ENCODE data around the gene DIO2. TPM values are rescaled to one million over a fixed set of nuclear protein-coding genes. Genes with fewer than 3 reads are reported as not detected.

Gene DIO2
- polyA plus RNA-seq, 3 donors = not detected

DNA sequence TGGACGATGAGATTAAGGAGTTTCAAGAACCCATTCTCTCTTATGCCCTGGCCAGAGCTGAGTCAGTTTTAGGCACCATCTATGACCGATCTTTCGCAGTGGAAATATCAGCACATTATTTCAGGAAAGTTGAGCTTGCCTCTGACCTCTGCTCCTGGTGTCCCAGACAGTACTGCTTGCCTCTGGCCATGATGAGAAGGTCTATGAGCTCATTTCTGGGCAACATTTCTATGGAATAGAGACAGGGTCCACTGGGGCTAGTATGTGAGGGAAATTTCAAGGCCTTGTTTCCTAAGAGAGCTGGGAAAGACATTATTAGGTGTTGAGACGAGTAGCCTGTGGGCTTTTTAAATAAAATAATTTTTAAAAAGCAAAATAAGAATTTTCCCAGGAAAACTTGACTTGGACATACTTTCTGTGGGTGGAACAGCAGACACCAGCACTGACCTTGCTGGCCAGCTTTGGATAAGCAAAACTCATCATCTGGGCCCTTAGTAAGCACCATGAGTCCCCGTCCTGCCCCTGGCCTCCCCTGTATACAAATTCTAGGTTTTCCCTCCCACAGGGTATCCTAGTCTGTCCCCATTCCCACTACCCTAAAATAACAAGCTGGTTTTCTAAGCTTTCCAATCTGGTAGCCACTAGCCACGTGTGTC, 43.4 kb downstream of the DIO2 start:
- Mint-ChIP-seq H3K4me1 (no peaks in the 10 kb centered on the region), H3K9me3 (peaks cover 0 to 7% (median 2%) of the 10 kb centered on the region in 7 donors), H3K4me3 (no peak overlapping the region), H3K27ac (no peak overlapping the region), H3K36me3 (no peaks in the 10 kb centered on the region), H3K27me3 (ENCODE audit: low read depth in 3 of 3) (no peaks in the 10 kb centered on the region)
- WGBS (ENCODE audit: insufficient coverage) = 100% methylated on average over 4 of the region's 6 CpGs
- no peak for DNase-seq
- Histone ChIP-seq H3K4me3 (replicated peaks in 1 of 3; ENCODE audit: low read depth in 2 of 3, low read length in 3 of 3) (no peak overlapping the region), H2AFZ (ENCODE audit: insufficient read depth, low read depth, low read length, poor library complexity, severe bottlenecking) (no peak overlapping the region), H3K79me2 (ENCODE audit: insufficient read depth, low read length) (no peaks in the 10 kb centered on the region), H3K27ac (ENCODE audit: low read depth in 1 of 2, low read length in 2 of 2) (no peak overlapping the region), H3K4me1 (ENCODE audit: control insufficient read depth in 1 of 2, insufficient read depth in 2 of 2, low read length in 2 of 2) (no peaks in the 10 kb centered on the region), H4K20me1 (ENCODE audit: insufficient read depth, low read length) (no peaks in the 10 kb centered on the region), H3K9ac (ENCODE audit: insufficient read depth, low read length, poor library complexity, severe bottlenecking) (no peak overlapping the region), H3K27me3 (ENCODE audit: control insufficient read depth in 2 of 2, insufficient read depth in 2 of 2, low read length in 2 of 2) (no peaks in the 10 kb centered on the region), H3K36me3 (replicated peaks in 1 of 2; ENCODE audit: control insufficient read depth in 1 of 2, insufficient read depth in 2 of 2, low read length in 2 of 2) (no peaks in the 10 kb centered on the region), H3K4me2 (replicated peaks; ENCODE audit: extremely low read depth, low read length, poor library complexity, severe bottlenecking) (no peak overlapping the region), H3K9me3 (replicated peaks in 1 of 2; ENCODE audit: control insufficient read depth in 1 of 2, insufficient read depth in 1 of 2, low read length in 2 of 2) (no peaks in the 10 kb centered on the region)
- no peak for TF ChIP-seq CTCF (IDR thresholded peaks at IDR 0.05)
- intact Hi-C loops (cut with micrococcal nuclease) = no loop called here

DNA sequence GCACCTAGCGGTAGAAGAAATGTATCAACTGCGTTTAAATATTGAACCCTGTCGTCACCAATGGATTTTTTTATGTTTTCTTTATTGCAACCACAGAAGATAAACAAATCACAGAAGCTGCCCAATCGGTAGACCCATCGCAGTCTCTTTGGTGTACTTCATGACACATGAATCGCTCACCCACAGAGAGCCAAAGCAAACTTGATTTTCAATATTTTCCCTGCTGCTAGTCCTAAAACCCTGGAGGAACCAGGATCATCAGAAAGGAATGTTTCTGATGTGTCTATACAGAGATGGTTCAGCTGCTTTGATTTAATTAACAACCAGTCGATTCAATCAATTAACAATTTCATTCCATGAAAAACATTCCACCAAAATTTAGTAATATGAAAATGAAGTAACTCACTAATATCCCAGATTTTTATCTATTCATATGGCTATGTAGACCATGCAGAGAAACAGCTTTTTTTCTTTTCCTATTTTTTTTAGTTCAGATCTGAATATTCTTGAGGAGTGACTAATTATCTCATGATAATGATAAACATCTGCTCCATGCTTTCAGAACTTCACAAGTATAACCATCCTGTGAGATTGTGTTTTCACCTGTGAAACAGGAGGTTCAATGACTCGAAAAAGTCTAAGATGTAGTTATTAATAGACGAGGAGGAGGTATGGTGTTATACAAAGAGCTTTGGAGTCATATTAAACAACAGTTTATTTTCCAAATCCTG, 46.1 kb downstream of the DIO2 start:
- no peak for TF ChIP-seq CTCF (IDR thresholded peaks at IDR 0.05)
- no peaks in the 10 kb centered on the region for H3K36me3 ChIP-seq (replicated peaks in 1 of 2; ENCODE audit: control insufficient read depth in 1 of 2, insufficient read depth in 2 of 2, low read length in 2 of 2)
- H3K79me2 ChIP-seq (ENCODE audit: insufficient read depth, low read length) = no peaks in the 10 kb centered on the region
- H3K27ac ChIP-seq (ENCODE audit: low read depth in 1 of 2, low read length in 2 of 2) = no peak overlapping the region
- no peak overlapping the region for H3K4me2 ChIP-seq (replicated peaks; ENCODE audit: extremely low read depth, low read length, poor library complexity, severe bottlenecking)
- no peaks in the 10 kb centered on the region for H3K9me3 ChIP-seq (replicated peaks in 1 of 2; ENCODE audit: control insufficient read depth in 1 of 2, insufficient read depth in 1 of 2, low read length in 2 of 2)
- no peaks in the 10 kb centered on the region for H4K20me1 ChIP-seq (ENCODE audit: insufficient read depth, low read length)
- H3K9me3 Mint-ChIP-seq = peaks cover 0 to 3% (median 0%) of the 10 kb centered on the region in 7 donors
- no peaks in the 10 kb centered on the region for H3K27me3 Mint-ChIP-seq (ENCODE audit: low read depth in 3 of 3)
- no peak overlapping the region for H3K4me3 ChIP-seq (replicated peaks in 1 of 3; ENCODE audit: low read depth in 2 of 3, low read length in 3 of 3)
- H3K4me3 Mint-ChIP-seq = no peak overlapping the region
- H3K4me1 Mint-ChIP-seq = no peaks in the 10 kb centered on the region
- WGBS (ENCODE audit: insufficient coverage) = 93% methylated on average over 2 of the region's 9 CpGs
- no peaks in the 10 kb centered on the region for H3K36me3 Mint-ChIP-seq
- intact Hi-C loops (cut with micrococcal nuclease) = no loop called here
- no peak overlapping the region for H3K9ac ChIP-seq (ENCODE audit: insufficient read depth, low read length, poor library complexity, severe bottlenecking)
- no peak for DNase-seq
- no peak overlapping the region for H2AFZ ChIP-seq (ENCODE audit: insufficient read depth, low read depth, low read length, poor library complexity, severe bottlenecking)
- H3K4me1 ChIP-seq (ENCODE audit: control insufficient read depth in 1 of 2, insufficient read depth in 2 of 2, low read length in 2 of 2) = no peaks in the 10 kb centered on the region
- H3K27me3 ChIP-seq (ENCODE audit: control insufficient read depth in 2 of 2, insufficient read depth in 2 of 2, low read length in 2 of 2) = no peaks in the 10 kb centered on the region
- no peak overlapping the region for H3K27ac Mint-ChIP-seq

Measured in CD14-positive monocyte (primary cell).